GM06990 (cell line): ENCODE results near the gene LAMB3.

Source experiments
- DNase-seq: peaks from one replicate; pipeline ENCODE4 v3.0.0-alpha.2; 2011; ENCODE audit not compliant: insufficient read length; ENCODE audit errors: extremely low read depth
- H3K27me3 ChIP-seq: replicated peaks from 2 replicates; pipeline ENCODE4 v1.6.0; 2011; ENCODE audit warnings: low read length; ENCODE audit not compliant: control insufficient read depth, insufficient read depth
- H3K36me3 ChIP-seq: 2 replicates; pipeline ENCODE4 v1.5.1; 2011; ENCODE audit warnings: low read length; ENCODE audit not compliant: control insufficient read depth, insufficient read depth
- H3K4me3 ChIP-seq: replicated peaks from 2 replicates; pipeline ENCODE4 v1.5.1; 2011; ENCODE audit warnings: low read depth, mild to moderate bottlenecking, control low read depth, low read length
- TF ChIP-seq, protein P1 (sequence below): IDR thresholded peaks from 2 replicates; pipeline ENCODE4 v1.5.1; 2011; ENCODE audit warnings: low read length, control low read depth, mild to moderate bottlenecking, inconsistent platforms; ENCODE audit not compliant: insufficient read depth, poor library complexity, severe bottlenecking

The LAMB3 gene

DNA sequence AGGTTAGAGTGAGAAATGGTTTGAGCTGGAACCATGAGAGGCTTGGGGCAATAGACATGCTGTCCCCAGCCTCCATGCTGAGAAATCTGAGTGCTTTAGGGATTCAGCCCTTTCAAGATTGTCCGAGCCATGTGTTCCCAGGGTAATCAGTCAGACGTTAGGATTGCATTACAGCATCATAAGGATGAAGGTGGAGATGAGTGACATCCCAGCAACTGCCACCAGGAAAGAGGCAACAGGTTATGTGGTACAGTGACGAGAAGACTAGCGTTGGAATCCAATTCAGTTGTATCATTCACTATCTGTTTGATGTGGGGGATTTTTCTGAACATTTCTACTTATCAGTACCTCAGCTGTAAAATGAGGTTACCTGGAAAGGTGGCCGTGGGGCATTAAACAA is 67.0 kb downstream of the LAMB3 start:
- DNase-seq, result no peak
- TF ChIP-seq, protein P1, sequence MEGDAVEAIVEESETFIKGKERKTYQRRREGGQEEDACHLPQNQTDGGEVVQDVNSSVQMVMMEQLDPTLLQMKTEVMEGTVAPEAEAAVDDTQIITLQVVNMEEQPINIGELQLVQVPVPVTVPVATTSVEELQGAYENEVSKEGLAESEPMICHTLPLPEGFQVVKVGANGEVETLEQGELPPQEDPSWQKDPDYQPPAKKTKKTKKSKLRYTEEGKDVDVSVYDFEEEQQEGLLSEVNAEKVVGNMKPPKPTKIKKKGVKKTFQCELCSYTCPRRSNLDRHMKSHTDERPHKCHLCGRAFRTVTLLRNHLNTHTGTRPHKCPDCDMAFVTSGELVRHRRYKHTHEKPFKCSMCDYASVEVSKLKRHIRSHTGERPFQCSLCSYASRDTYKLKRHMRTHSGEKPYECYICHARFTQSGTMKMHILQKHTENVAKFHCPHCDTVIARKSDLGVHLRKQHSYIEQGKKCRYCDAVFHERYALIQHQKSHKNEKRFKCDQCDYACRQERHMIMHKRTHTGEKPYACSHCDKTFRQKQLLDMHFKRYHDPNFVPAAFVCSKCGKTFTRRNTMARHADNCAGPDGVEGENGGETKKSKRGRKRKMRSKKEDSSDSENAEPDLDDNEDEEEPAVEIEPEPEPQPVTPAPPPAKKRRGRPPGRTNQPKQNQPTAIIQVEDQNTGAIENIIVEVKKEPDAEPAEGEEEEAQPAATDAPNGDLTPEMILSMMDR, result no peak
- Histone ChIP-seq H3K36me3 (no peaks in the 10 kb centered on the region), H3K27me3 (peaks cover 2% of the 10 kb centered on the region), H3K4me3 (no peak overlapping the region)

DNA sequence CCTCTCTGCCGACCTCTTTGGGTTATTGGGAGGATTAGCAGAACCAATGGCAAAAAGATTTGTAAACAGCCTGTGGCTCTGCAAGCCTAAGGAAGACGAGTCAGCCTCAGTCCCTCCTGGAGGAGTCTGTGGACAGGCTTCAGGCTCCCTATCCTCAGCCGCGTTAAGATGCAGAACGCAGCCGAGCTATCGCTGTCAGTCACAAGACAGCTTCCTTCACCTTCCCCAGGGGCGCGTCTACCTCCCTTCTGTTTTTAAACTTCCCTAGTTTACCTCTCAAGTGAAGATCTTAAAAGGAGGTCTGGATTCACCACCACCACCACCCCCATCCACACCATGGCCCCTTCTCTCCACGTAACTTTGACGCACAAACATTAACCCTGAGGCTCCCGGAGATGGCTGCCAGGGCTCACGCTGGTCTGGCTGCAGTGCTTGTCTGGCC is 68.0 kb downstream of the LAMB3 start:
- H3K36me3 ChIP-seq, result no peaks in the 10 kb centered on the region
- DNase-seq, result no peak
- H3K27me3 ChIP-seq, result peaks cover 2% of the 10 kb centered on the region
- H3K4me3 ChIP-seq, result no peak overlapping the region
- TF ChIP-seq, protein P1, result no peak

DNA sequence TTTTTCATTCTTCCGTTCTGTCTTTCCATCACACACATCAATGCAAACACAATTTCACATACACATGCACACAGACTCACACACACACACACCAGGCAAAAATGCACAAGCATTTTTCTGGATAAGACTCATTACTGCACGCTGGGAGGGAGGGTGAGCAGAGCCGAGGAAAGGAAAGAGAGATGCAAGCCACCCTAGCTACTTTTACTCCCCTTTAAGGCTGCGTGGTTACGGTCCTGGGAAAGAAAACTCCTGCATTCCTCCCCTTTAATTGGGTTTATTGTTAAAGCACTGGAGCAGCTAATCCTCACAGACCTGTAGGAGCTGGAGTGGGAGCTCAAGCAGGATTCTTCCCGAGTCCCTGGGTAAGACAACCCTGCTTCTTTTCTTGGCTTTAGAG is 68.8 kb downstream of the LAMB3 start, which contains the start of gene CAMK1G:
TSS of gene CAMK1G (plus strand) at position 307 of the 400 bp plus-strand sequence. CDS start 11,270 bp downstream, outside the sequence.
- H3K4me3 ChIP-seq, result no peak within 1 kb of the TSS
- TF ChIP-seq, protein P1, result no peak
- no peak for DNase-seq
- H3K27me3 ChIP-seq, result peaks cover 2% of the 10 kb centered on the region
- no peaks in the 10 kb centered on the region for H3K36me3 ChIP-seq

DNA sequence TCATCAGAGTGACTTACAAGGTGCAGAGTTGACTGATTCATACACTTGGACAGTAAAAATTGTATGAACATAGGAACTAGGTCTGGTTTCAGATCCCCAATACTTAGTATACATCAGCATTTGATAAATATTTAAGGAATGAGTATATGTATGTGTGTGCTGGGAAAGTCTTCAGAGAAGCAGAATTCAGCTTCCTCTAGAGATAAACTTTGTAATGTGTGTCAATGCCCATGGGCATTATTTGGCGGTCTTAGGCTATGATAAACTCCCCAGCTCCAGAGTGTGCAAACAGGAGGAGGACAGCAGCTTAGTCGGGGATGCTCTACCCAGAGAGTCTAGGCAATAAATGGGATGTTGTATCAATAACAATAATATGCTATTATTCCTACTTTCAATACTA is 71.6 kb downstream of the LAMB3 start:
- no peak for DNase-seq
- TF ChIP-seq, protein P1, result no peak
- Histone ChIP-seq H3K4me3 (no peak overlapping the region), H3K27me3 (peaks cover 2% of the 10 kb centered on the region), H3K36me3 (no peaks in the 10 kb centered on the region)

DNA sequence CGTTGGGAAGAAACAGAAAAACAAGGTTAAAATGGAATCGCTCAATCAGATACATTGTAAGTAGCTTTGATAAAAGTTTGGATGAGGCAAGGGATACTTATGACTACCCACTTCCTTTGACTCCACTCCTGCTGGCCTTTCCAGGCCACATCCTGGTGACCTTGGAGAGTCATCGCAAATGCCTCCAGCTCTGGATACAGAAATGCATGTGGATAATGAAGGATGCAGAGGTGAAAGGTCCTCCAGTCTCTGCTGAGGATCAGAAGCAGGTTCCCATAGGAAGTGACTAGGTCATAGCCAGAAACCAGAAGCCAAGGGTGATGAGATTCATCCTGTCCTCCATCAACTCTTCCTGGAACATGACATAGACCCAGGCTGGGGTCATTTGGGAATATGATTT is 74.9 kb downstream of the LAMB3 start:
- Histone ChIP-seq H3K4me3 (no peak overlapping the region), H3K36me3 (no peaks in the 10 kb centered on the region), H3K27me3 (no peaks in the 10 kb centered on the region; the same call in none of the 2 replicates)
- TF ChIP-seq, protein P1, result no peak
- DNase-seq, result no peak
